Inflammatory macrophage treated with lipopolysaccharide for 4 hours (primary cell): ENCODE data around the gene TTLL11.
A peak's percentile ranks its signal among the peaks of the same experiment; 100 is the strongest.

ENCODE experiments used
- DNase-seq: peaks from one replicate; pipeline ENCODE4 v3.0.0-alpha.2; 2020

TTLL11 gene

GRCh38 chr9:122107291-122107805 lies 14.2 kb upstream of the TTLL11 start:
- no peak for DNase-seq

- no peak for DNase-seq
Observed at GRCh38 chr9:122106576-122106975, 13.5 kb upstream of the TTLL11 start.

GRCh38 chr9:122103985-122104384 lies 10.9 kb upstream of the TTLL11 start:
- no peak for DNase-seq

- DNase-seq, result no peak
Observed at GRCh38 chr9:122102156-122102555, 9.0 kb upstream of the TTLL11 start.

GRCh38 chr9:122100756-122101155 lies 7.6 kb upstream of the TTLL11 start:
- no peak for DNase-seq

GRCh38 chr9:122099271-122099869 lies 6.3 kb upstream of the TTLL11 start:
- peak; percentile 77 for DNase-seq

GRCh38 chr9:122097679-122098315 lies 4.7 kb upstream of the TTLL11 start:
- no peak for DNase-seq

- DNase-seq, result no peak
Observed at GRCh38 chr9:122096620-122097415, 3.7 kb upstream of the TTLL11 start.

- DNase-seq, result peak; percentile 64
Observed at GRCh38 chr9:122095010-122095767, 2.1 kb upstream of the TTLL11 start.

- DNase-seq, result no peak
Observed at GRCh38 chr9:122091682-122092592, 1.2 kb downstream of the TTLL11 start.

- no peak for DNase-seq
Observed at GRCh38 chr9:122090981-122091380, 2.1 kb downstream of the TTLL11 start.

- DNase-seq, result no peak
Observed at GRCh38 chr9:122090287-122090883, 2.7 kb downstream of the TTLL11 start.

- DNase-seq, result no peak
Observed at GRCh38 chr9:122088880-122089706, 4.0 kb downstream of the TTLL11 start.

- DNase-seq, result no peak
Observed at GRCh38 chr9:122087406-122088200, 5.5 kb downstream of the TTLL11 start.

GRCh38 chr9:122086873-122087272 lies 6.2 kb downstream of the TTLL11 start:
- no peak for DNase-seq

- DNase-seq, result no peak
Observed at GRCh38 chr9:122085260-122085659, 7.8 kb downstream of the TTLL11 start.

GRCh38 chr9:122084026-122084675 lies 9.0 kb downstream of the TTLL11 start:
- no peak for DNase-seq

GRCh38 chr9:122080986-122081385 lies 12.1 kb downstream of the TTLL11 start:
- no peak for DNase-seq

GRCh38 chr9:122078557-122078956 lies 14.6 kb downstream of the TTLL11 start:
- DNase-seq, result no peak
